Adrenal gland (tissue), 12 donors: ENCODE data around the gene TOLLIP. TPM values are rescaled to one million over a fixed set of nuclear protein-coding genes. Genes with fewer than 3 reads are reported as not detected.

Source experiments
- DNase-seq, 7 donors: peaks; one replicate each; pipeline ENCODE4 v3.0.0-alpha.2; 2019 to 2020
- H3K27ac ChIP-seq, 5 donors: fragments of 200-600 bp; sonication (generic) in 4 of 5; 1 replicate in 3 of 5; 2 replicates in 2 of 5; pipeline versions ENCODE4 v1.5.1 to v1.8.0; 2016 to 2020; ENCODE audit warnings: mild to moderate bottlenecking in 1 of 5
- H3K27me3 ChIP-seq: fragments of 200-600 bp; 2 replicates; pipeline ENCODE4 v1.8.0; 2021
- H3K36me3 ChIP-seq, 2 donors: fragments of 200-600 bp; replicated peaks in 1 of 2; 1 replicate in 1 of 2; 2 replicates in 1 of 2; pipeline versions ENCODE4 v1.5.1 to v1.8.0; 2018 to 2022
- H3K4me1 ChIP-seq, 2 donors: fragments of 200-600 bp; replicated peaks in 1 of 2; 1 replicate in 1 of 2; 2 replicates in 1 of 2; pipeline versions ENCODE4 v1.5.1 to v1.8.0; 2018 to 2021
- H3K4me3 ChIP-seq, 4 donors: fragments of 200-600 bp; sonication (generic) in 3 of 4; one replicate each; pipeline ENCODE4 v1.5.1; 2016 to 2018
- H3K9me3 ChIP-seq, 3 donors: fragments of 200-600 bp; sonication (generic) in 1 of 3; replicated peaks in 1 of 3; 1 replicate in 2 of 3; 2 replicates in 1 of 3; pipeline versions ENCODE4 v1.5.1 to v1.8.0; 2016 to 2021
- CTCF ChIP-seq, 6 experiments: fragments of 450-650 bp in 4 of 6; fragments of 200-600 bp in 2 of 6; sonication (generic) in 1 of 6; IDR thresholded peaks; 1 replicate in 5 of 6; 2 replicates in 1 of 6; pipeline versions ENCODE4 v1.5.1 to v1.8.0; 2016 to 2021; ENCODE audit warnings: antibody characterized with exemption in 6 of 6, mild to moderate bottlenecking in 2 of 6, moderate library complexity in 1 of 6
- POLR2A ChIP-seq, 2 donors: fragments of 450-650 bp; IDR thresholded peaks; one replicate each; pipeline ENCODE4 v1.6.1; 2017; ENCODE audit warnings: antibody characterized with exemption in 2 of 2, mild to moderate bottlenecking in 2 of 2, moderate library complexity in 1 of 2
- WGBS, 4 donors: extraction: QIAGEN DNeasy Blood & Tissue Kit in 2 of 4; methylation state at CpG; one replicate each; pipeline versions ENCODE4 v1.1.5 to v1.1.7; 2013 to 2017; 5-methylcytosine and 5-hydroxymethylcytosine counted together
- intact Hi-C, 2 donors: fragments of 100-400 bp; cut with DNase I; formaldehyde crosslinking; loops; one replicate each; pipeline versions ENCODE4 v1.14.1 to v1.15.0; 2022 to 2023
- polyA plus RNA-seq, 3 donors: library from polyadenylated mRNA; stranded (reverse); fragments of 200-250 nt in 2 of 3; fragments of 350-450 nt in 1 of 3; fragmentation: Illumina TruSeq in 1 of 3; extraction: RNeasy Lipid Tissue Mini Kit (QIAGEN cat#74804) in 1 of 3; gene quantifications; one replicate each; pipeline ENCODE4 v1.2.3, GENCODE V29; 2013 to 2014
- total RNA-seq, 9 donors: library from RNA; depleted of rRNA in 4 of 9; stranded (reverse); fragments of >200 nt in 4 of 9; fragments of 120-200 nt in 1 of 9; fragmentation: NEBNext Ultra II Directional in 1 of 9; extraction: Animal tissue kit (Norgen Biotek cat#: 25700) in 1 of 9; gene quantifications; one replicate each; pipeline versions ENCODE4 v1.1.0 to v1.2.4, GENCODE V29; 2013 to 2023
- donor health status: healthy with polysubstance abuse.
- donor health status: Bipolar disorder and iron deficiency.
- donor health status: DM: yes; HTN: yes; CAD: no.
- donor health status: DM: no; HTN: no; CAD: no.
- donor health status: DM: no; HTN: no; CAD: no.
- donor health status: DM: yes; HTN: yes; CAD: no.

The TOLLIP gene
- total and polyA plus RNA-seq, 12 donors = 18.9 to 84.1 (median 66.3) TPM

- Histone ChIP-seq H3K4me3 (no peak overlapping the region), H3K4me1 (peaks cover 11 to 12% of the 10 kb centered on the region in 2 donors), H3K9me3 (no peaks in the 10 kb centered on the region), H3K36me3 (no peaks in the 10 kb centered on the region), H3K27me3 (peaks cover 4% of the 10 kb centered on the region), H3K27ac (no peak overlapping the region)
- no peak for DNase-seq
- intact Hi-C loops = no loop called here
- TF ChIP-seq CTCF (IDR thresholded peaks at IDR 0.05) (no peak), POLR2A (IDR thresholded peaks at IDR 0.05) (no peak)
- 78 to 98% (median 79%) methylated on average over 4 to 10 of the region's 10 CpGs for WGBS, 4 donors
These were observed 24.4 kb upstream of the TOLLIP start for GRCh38 chr11:1333860-1334259.

- TF ChIP-seq POLR2A (IDR thresholded peaks at IDR 0.05) = no peak
- TF ChIP-seq CTCF (IDR thresholded peaks at IDR 0.05) = no peak
- intact Hi-C loops = no loop called here
These were observed 23.8 kb upstream of the TOLLIP start for GRCh38 chr11:1333091-1333772.

GRCh38 chr11:1330473-1330872 lies 21.0 kb upstream of the TOLLIP start:
- DNase-seq = peak in 1 of 7 donors; percentile 29
- intact Hi-C loops = no loop called here
- Histone ChIP-seq H3K9me3 (no peaks in the 10 kb centered on the region), H3K36me3 (no peaks in the 10 kb centered on the region), H3K27me3 (peaks cover 5% of the 10 kb centered on the region), H3K4me3 (no peak overlapping the region), H3K27ac (no peak overlapping the region), H3K4me1 (peaks cover 12% of the 10 kb centered on the region in 2 donors)
- no peak for TF ChIP-seq CTCF (IDR thresholded peaks at IDR 0.05)
- no peak for TF ChIP-seq POLR2A (IDR thresholded peaks at IDR 0.05)
- whole genome bisulfite sequencing, 4 donors = 70 to 85% (median 79%) methylated on average over 6 of the region's 6 CpGs

More at GRCh38 chr11:1333091-1333772, 23.8 kb upstream of the TOLLIP start:
- Histone ChIP-seq H3K4me3 (no peak overlapping the region), H3K4me1 (peaks cover 11 to 12% of the 10 kb centered on the region in 2 donors), H3K36me3 (no peaks in the 10 kb centered on the region), H3K9me3 (no peaks in the 10 kb centered on the region), H3K27me3 (peaks cover 5% of the 10 kb centered on the region), H3K27ac (no peak overlapping the region)
- 71 to 85% (median 79%) methylated on average over 7 to 10 of the region's 10 CpGs for WGBS, 4 donors
- DNase-seq = peak in 1 of 7 donors; percentile 24

GRCh38 chr11:1327064-1327460 lies 17.6 kb upstream of the TOLLIP start:
- DNase-seq = peak in 1 of 7 donors; percentile 34
- Histone ChIP-seq H3K27ac (no peak overlapping the region), H3K9me3 (no peaks in the 10 kb centered on the region), H3K36me3 (no peaks in the 10 kb centered on the region), H3K27me3 (peaks cover 5% of the 10 kb centered on the region), H3K4me3 (no peak overlapping the region), H3K4me1 (peaks cover 6 to 9% of the 10 kb centered on the region in 2 donors)
- TF ChIP-seq POLR2A (IDR thresholded peaks at IDR 0.05) (no peak), CTCF (IDR thresholded peaks at IDR 0.05) (no peak)
- WGBS, 4 donors = 27 to 61% (median 43%) methylated on average over 4 of the region's 4 CpGs
- intact Hi-C loops = no loop called here
